Measurements from ENCODE around the gene ANKRD52. TPM values are rescaled to one million over a fixed set of nuclear protein-coding genes. Genes with fewer than 3 reads are reported as not detected.

Gene ANKRD52
- total and polyA plus RNA-seq, 10 of the 15 experiments (the other 5 are each of a cell fraction or from before 2014, with no cell fraction given) = 0.90 to 55.3 (median 16.1) TPM

DNA sequence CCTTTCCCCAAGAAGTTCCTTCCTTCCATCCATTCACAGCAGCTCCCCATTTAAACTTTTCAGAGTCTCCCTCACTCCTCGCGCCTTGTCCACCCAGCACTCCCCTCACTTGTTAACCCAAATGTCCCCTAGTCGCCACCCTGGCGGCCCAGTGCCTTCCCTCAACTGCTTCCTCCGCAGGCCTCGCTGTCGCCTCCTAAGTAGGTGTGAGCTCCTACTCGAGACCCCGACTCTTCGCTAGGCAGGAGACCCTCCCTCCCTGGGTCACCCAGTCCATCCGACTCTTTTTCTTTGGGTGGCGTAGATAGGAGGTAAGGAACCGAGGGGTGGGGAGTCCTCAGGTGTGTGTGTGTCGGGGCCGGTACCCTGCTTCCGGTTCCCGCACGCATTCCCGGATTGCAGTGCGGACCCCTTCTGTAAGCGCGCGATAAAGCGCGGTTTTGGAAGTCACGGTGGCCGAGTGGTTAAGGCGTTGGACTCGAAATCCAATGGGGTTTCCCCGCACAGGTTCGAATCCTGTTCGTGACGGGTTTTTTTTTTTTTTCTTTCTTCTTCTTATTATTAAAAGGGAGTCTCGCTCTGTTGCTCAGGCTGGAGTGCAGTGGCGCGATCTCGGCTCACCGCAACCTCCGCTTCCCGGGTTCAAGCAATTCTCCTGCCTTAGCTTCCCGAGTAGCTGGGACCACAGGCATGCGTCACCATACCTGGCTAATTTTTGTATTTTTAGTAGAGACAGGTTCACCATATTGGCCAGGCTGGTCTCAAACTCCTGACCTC is 68.1 kb downstream of the ANKRD52 start (continued):
- no peak for TF ChIP-seq NFXL1 (IDR thresholded peaks at IDR 0.05; ENCODE audit: borderline replicate concordance)
- TF ChIP-seq, protein P1, sequence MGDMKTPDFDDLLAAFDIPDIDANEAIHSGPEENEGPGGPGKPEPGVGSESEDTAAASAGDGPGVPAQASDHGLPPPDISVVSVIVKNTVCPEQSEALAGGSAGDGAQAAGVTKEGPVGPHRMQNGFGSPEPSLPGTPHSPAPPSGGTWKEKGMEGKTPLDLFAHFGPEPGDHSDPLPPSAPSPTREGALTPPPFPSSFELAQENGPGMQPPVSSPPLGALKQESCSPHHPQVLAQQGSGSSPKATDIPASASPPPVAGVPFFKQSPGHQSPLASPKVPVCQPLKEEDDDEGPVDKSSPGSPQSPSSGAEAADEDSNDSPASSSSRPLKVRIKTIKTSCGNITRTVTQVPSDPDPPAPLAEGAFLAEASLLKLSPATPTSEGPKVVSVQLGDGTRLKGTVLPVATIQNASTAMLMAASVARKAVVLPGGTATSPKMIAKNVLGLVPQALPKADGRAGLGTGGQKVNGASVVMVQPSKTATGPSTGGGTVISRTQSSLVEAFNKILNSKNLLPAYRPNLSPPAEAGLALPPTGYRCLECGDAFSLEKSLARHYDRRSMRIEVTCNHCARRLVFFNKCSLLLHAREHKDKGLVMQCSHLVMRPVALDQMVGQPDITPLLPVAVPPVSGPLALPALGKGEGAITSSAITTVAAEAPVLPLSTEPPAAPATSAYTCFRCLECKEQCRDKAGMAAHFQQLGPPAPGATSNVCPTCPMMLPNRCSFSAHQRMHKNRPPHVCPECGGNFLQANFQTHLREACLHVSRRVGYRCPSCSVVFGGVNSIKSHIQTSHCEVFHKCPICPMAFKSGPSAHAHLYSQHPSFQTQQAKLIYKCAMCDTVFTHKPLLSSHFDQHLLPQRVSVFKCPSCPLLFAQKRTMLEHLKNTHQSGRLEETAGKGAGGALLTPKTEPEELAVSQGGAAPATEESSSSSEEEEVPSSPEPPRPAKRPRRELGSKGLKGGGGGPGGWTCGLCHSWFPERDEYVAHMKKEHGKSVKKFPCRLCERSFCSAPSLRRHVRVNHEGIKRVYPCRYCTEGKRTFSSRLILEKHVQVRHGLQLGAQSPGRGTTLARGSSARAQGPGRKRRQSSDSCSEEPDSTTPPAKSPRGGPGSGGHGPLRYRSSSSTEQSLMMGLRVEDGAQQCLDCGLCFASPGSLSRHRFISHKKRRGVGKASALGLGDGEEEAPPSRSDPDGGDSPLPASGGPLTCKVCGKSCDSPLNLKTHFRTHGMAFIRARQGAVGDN (IDR thresholded peaks at IDR 0.05) = 0 out of 2 replicates have a peak, but pooled peaks have one; percentile 9
- TF ChIP-seq, protein P2, sequence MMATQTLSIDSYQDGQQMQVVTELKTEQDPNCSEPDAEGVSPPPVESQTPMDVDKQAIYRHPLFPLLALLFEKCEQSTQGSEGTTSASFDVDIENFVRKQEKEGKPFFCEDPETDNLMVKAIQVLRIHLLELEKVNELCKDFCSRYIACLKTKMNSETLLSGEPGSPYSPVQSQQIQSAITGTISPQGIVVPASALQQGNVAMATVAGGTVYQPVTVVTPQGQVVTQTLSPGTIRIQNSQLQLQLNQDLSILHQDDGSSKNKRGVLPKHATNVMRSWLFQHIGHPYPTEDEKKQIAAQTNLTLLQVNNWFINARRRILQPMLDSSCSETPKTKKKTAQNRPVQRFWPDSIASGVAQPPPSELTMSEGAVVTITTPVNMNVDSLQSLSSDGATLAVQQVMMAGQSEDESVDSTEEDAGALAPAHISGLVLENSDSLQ (IDR thresholded peaks at IDR 0.05) = no peak
- TF ChIP-seq, protein P3, sequence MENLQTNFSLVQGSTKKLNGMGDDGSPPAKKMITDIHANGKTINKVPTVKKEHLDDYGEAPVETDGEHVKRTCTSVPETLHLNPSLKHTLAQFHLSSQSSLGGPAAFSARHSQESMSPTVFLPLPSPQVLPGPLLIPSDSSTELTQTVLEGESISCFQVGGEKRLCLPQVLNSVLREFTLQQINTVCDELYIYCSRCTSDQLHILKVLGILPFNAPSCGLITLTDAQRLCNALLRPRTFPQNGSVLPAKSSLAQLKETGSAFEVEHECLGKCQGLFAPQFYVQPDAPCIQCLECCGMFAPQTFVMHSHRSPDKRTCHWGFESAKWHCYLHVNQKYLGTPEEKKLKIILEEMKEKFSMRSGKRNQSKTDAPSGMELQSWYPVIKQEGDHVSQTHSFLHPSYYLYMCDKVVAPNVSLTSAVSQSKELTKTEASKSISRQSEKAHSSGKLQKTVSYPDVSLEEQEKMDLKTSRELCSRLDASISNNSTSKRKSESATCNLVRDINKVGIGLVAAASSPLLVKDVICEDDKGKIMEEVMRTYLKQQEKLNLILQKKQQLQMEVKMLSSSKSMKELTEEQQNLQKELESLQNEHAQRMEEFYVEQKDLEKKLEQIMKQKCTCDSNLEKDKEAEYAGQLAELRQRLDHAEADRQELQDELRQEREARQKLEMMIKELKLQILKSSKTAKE (IDR thresholded peaks at IDR 0.05; ENCODE audit: low read depth, poor library complexity, severe bottlenecking) = no peak
- peak; percentile 16; the same call in 1 of the 2 replicates for TF ChIP-seq HCFC1 (IDR thresholded peaks at IDR 0.05; ENCODE audit: low read length)
- 0 out of 2 replicates have a peak, but pooled peaks have one; percentile 15 for TF ChIP-seq TCF12 (IDR thresholded peaks at IDR 0.05; ENCODE audit: low read depth, low read length)
- TF ChIP-seq SP1 (IDR thresholded peaks at IDR 0.05; ENCODE audit: low read depth, low read length) = no peak
- TF ChIP-seq, protein P4, sequence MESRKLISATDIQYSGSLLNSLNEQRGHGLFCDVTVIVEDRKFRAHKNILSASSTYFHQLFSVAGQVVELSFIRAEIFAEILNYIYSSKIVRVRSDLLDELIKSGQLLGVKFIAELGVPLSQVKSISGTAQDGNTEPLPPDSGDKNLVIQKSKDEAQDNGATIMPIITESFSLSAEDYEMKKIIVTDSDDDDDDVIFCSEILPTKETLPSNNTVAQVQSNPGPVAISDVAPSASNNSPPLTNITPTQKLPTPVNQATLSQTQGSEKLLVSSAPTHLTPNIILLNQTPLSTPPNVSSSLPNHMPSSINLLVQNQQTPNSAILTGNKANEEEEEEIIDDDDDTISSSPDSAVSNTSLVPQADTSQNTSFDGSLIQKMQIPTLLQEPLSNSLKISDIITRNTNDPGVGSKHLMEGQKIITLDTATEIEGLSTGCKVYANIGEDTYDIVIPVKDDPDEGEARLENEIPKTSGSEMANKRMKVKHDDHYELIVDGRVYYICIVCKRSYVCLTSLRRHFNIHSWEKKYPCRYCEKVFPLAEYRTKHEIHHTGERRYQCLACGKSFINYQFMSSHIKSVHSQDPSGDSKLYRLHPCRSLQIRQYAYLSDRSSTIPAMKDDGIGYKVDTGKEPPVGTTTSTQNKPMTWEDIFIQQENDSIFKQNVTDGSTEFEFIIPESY (IDR thresholded peaks at IDR 0.05) = no peak
- TF ChIP-seq PML (IDR thresholded peaks at IDR 0.05; ENCODE audit: low read length) = no peak
- TF ChIP-seq TCF3 (IDR thresholded peaks at IDR 0.05; ENCODE audit: borderline replicate concordance, insufficient read depth, low read depth, low read length) = 0 out of 2 replicates have a peak, but pooled peaks have one; percentile 18
- no peak for TF ChIP-seq CREB1 (IDR thresholded peaks at IDR 0.05; ENCODE audit: low read depth)
- 0 out of 2 replicates have a peak, but pooled peaks have one; percentile 39 for TF ChIP-seq YY1 (IDR thresholded peaks at IDR 0.05; ENCODE audit: low read depth, low read length)
- TF ChIP-seq, protein P5, sequence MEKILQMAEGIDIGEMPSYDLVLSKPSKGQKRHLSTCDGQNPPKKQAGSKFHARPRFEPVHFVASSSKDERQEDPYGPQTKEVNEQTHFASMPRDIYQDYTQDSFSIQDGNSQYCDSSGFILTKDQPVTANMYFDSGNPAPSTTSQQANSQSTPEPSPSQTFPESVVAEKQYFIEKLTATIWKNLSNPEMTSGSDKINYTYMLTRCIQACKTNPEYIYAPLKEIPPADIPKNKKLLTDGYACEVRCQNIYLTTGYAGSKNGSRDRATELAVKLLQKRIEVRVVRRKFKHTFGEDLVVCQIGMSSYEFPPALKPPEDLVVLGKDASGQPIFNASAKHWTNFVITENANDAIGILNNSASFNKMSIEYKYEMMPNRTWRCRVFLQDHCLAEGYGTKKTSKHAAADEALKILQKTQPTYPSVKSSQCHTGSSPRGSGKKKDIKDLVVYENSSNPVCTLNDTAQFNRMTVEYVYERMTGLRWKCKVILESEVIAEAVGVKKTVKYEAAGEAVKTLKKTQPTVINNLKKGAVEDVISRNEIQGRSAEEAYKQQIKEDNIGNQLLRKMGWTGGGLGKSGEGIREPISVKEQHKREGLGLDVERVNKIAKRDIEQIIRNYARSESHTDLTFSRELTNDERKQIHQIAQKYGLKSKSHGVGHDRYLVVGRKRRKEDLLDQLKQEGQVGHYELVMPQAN (conservative IDR thresholded peaks at IDR 0.05) = peak; percentile 52; the same call in 1 of the 2 replicates
- no peak; the same call in 1 of the 2 replicates for TF ChIP-seq BACH1 (IDR thresholded peaks at IDR 0.05; ENCODE audit: borderline replicate concordance)
- no peak for TF ChIP-seq POLR2AphosphoS2 (IDR thresholded peaks at IDR 0.05; ENCODE audit: low read depth, low read length)

Data from GM12878 (cell line).